Mesothelial cell of epicardium (in vitro differentiated cells): ENCODE results near the gene U2AF1L4. TPM values are rescaled to one million over a fixed set of nuclear protein-coding genes. Genes with fewer than 3 reads are reported as not detected.

Source experiments
- DNase-seq, 2 experiments: peaks; one replicate each; pipeline ENCODE4 v3.0.0; 2021; ENCODE audit warnings: low spot score in 2 of 2; ENCODE audit not compliant: unreplicated experiment in 2 of 2
- H3K27ac Mint-ChIP-seq: 2 replicates; pipeline ENCODE4 v1.8.0; 2021; ENCODE audit warnings: mixed read lengths
- H3K27me3 Mint-ChIP-seq: 2 replicates; pipeline ENCODE4 v1.8.0; 2021; ENCODE audit warnings: low read depth, mixed read lengths
- H3K36me3 Mint-ChIP-seq: 2 replicates; pipeline ENCODE4 v1.8.0; 2021; ENCODE audit warnings: mixed read lengths
- H3K4me1 Mint-ChIP-seq: 2 replicates; pipeline ENCODE4 v1.8.0; 2021; ENCODE audit warnings: mixed read lengths
- H3K4me3 Mint-ChIP-seq: 2 replicates; pipeline ENCODE4 v1.8.0; 2021; ENCODE audit warnings: mild to moderate bottlenecking, moderate library complexity, mixed read lengths
- H3K9me3 Mint-ChIP-seq: 2 replicates; pipeline ENCODE4 v1.8.0; 2021; ENCODE audit warnings: mixed read lengths
- CTCF ChIP-seq: fragments of 200-600 bp; sonication (generic); IDR thresholded peaks from one replicate; pipeline ENCODE4 v1.5.0; 2021; ENCODE audit warnings: antibody characterized with exemption; ENCODE audit not compliant: unreplicated experiment
- total RNA-seq: library from RNA; stranded (reverse); gene quantifications from 3 replicates; pipeline ENCODE4 v1.2.1, GENCODE V29; 2021

U2AF1L4 gene
- total RNA-seq, 1 donor from 2014 or later = 42.5 TPM

GRCh38 chr19:35753634-35754369, 8.6 kb upstream of the U2AF1L4 start:
- TF ChIP-seq CTCF = no peak
- peaks cover 29% of the 10 kb centered on the region for H3K4me1 Mint-ChIP-seq
- DNase-seq = no peak
- peaks cover 9% of the 10 kb centered on the region for H3K27me3 Mint-ChIP-seq
- H3K4me3 Mint-ChIP-seq = no peak overlapping the region
- no peaks in the 10 kb centered on the region for H3K9me3 Mint-ChIP-seq
- no peak overlapping the region for H3K27ac Mint-ChIP-seq
- peaks cover 4% of the 10 kb centered on the region for H3K36me3 Mint-ChIP-seq

GRCh38 chr19:35752746-35753350, 7.6 kb upstream of the U2AF1L4 start:
- Mint-ChIP-seq H3K4me1 (peaks cover 37% of the 10 kb centered on the region), H3K36me3 (peaks cover 4% of the 10 kb centered on the region), H3K4me3 (no peak overlapping the region), H3K27ac (no peak overlapping the region), H3K27me3 (peaks cover 9% of the 10 kb centered on the region), H3K9me3 (no peaks in the 10 kb centered on the region)
- no peak for TF ChIP-seq CTCF
- DNase-seq = no peak

- no peaks in the 10 kb centered on the region for H3K9me3 Mint-ChIP-seq
- H3K36me3 Mint-ChIP-seq = peaks cover 4% of the 10 kb centered on the region
- no peak for TF ChIP-seq CTCF
- H3K4me3 Mint-ChIP-seq = no peak overlapping the region
- H3K4me1 Mint-ChIP-seq = peaks cover 36% of the 10 kb centered on the region
- no peak for DNase-seq
- H3K27me3 Mint-ChIP-seq = peaks cover 9% of the 10 kb centered on the region
- H3K27ac Mint-ChIP-seq = no peak overlapping the region
These were observed 6.9 kb upstream of the U2AF1L4 start for GRCh38 chr19:35751839-35752745.

GRCh38 chr19:35750167-35750566, 4.9 kb upstream of the U2AF1L4 start:
- Mint-ChIP-seq H3K4me3 (peak overlapping the region; percentile 57), H3K27ac (peak overlapping the region; percentile 83), H3K9me3 (no peaks in the 10 kb centered on the region), H3K36me3 (peaks cover 4% of the 10 kb centered on the region), H3K4me1 (peaks cover 38% of the 10 kb centered on the region), H3K27me3 (peaks cover 3% of the 10 kb centered on the region)
- TF ChIP-seq CTCF = no peak
- no peak for DNase-seq

GRCh38 chr19:35748106-35749020, 3.1 kb upstream of the U2AF1L4 start, which contains the start of gene LIN37:
LIN37 (plus strand) TSS chr19:35748576; CDS start chr19:35748725, 149 bp downstream.
- peak within 1 kb of the TSS; percentile 97 for H3K27ac Mint-ChIP-seq
- no peak for TF ChIP-seq CTCF
- peak; percentile 96 to 97 for DNase-seq
- peaks cover 41% of the 10 kb centered on the region for H3K4me1 Mint-ChIP-seq
- no peaks in the 10 kb centered on the region for H3K27me3 Mint-ChIP-seq
- no peaks in the 10 kb centered on the region for H3K9me3 Mint-ChIP-seq
- H3K36me3 Mint-ChIP-seq = no peaks in the 10 kb centered on the region
- peak within 1 kb of the TSS; percentile 99 for H3K4me3 Mint-ChIP-seq
